ENCODE data around the gene ZFAND4. TPM values are rescaled to one million over a fixed set of nuclear protein-coding genes. Genes with fewer than 3 reads are reported as not detected.
"Not testable (repeated sequence)": the region's sequence is repeated elsewhere in the genome, so short reads cannot be mapped to it uniquely, and the experiment has no call there.

The ZFAND4 gene
- total RNA-seq, 1 donor from 2014 or later = 39.5 TPM

- no peak for DNase-seq (ENCODE audit: low spot score)
Observed at GRCh38 chr10:45640941-45641340, 31.6 kb downstream of the ZFAND4 start.

- DNase-seq (ENCODE audit: low spot score) = no peak
Observed at GRCh38 chr10:45640049-45640448, 32.5 kb downstream of the ZFAND4 start.

- no peak for DNase-seq (ENCODE audit: low spot score)
Observed at GRCh38 chr10:45627412-45628048, 45.0 kb downstream of the ZFAND4 start.

- DNase-seq (ENCODE audit: low spot score) = no peak
Observed at GRCh38 chr10:45625879-45626278, 46.7 kb downstream of the ZFAND4 start.

- DNase-seq (ENCODE audit: low spot score) = no peak
Observed at GRCh38 chr10:45624724-45625123, 47.8 kb downstream of the ZFAND4 start.

- DNase-seq (ENCODE audit: low spot score) = no peak
Observed at GRCh38 chr10:45614869-45615268, 57.7 kb downstream of the ZFAND4 start.

- no peak for DNase-seq (ENCODE audit: low spot score)
Observed at GRCh38 chr10:45612741-45613140, 59.8 kb downstream of the ZFAND4 start.

GRCh38 chr10:45608052-45608451, 64.5 kb downstream of the ZFAND4 start:
- DNase-seq (ENCODE audit: low spot score) = no peak

- no peak for DNase-seq (ENCODE audit: low spot score)
Observed at GRCh38 chr10:45607276-45607675, 65.3 kb downstream of the ZFAND4 start.

- DNase-seq (ENCODE audit: low spot score) = no peak
Observed at GRCh38 chr10:45602836-45603235, 69.7 kb downstream of the ZFAND4 start.

- DNase-seq (ENCODE audit: low spot score) = no peak
Observed at GRCh38 chr10:45602082-45602730, 70.4 kb downstream of the ZFAND4 start.

GRCh38 chr10:45601254-45601930, 71.2 kb downstream of the ZFAND4 start:
- not testable (repeated sequence) for DNase-seq (ENCODE audit: low spot score)

GRCh38 chr10:45600337-45601253, 72.0 kb downstream of the ZFAND4 start:
- DNase-seq (ENCODE audit: low spot score) = not testable (repeated sequence)

GRCh38 chr10:45599646-45600045, 72.9 kb downstream of the ZFAND4 start:
- no peak for DNase-seq (ENCODE audit: low spot score)

- no peak for DNase-seq (ENCODE audit: low spot score)
Observed at GRCh38 chr10:45599021-45599603, 73.5 kb downstream of the ZFAND4 start.

- DNase-seq (ENCODE audit: low spot score) = no peak
Observed at GRCh38 chr10:45596526-45596925, 76.0 kb downstream of the ZFAND4 start.

GRCh38 chr10:45594276-45595157, 78.1 kb downstream of the ZFAND4 start:
- peak; percentile 92 for DNase-seq (ENCODE audit: low spot score)

- no peak for DNase-seq (ENCODE audit: low spot score)
Observed at GRCh38 chr10:45593938-45594275, 78.7 kb downstream of the ZFAND4 start.

- DNase-seq (ENCODE audit: low spot score) = no peak
Observed at GRCh38 chr10:45592926-45593325, 79.6 kb downstream of the ZFAND4 start.

- DNase-seq (ENCODE audit: low spot score) = no peak
Observed at GRCh38 chr10:45592432-45592831, 80.1 kb downstream of the ZFAND4 start.

- DNase-seq (ENCODE audit: low spot score) = no peak
Observed at GRCh38 chr10:45591280-45591679, 81.3 kb downstream of the ZFAND4 start.

All from umbilical cord (tissue), 2 donors.